Activated naive CD4-positive, alpha-beta T cell treated with anti-CD3 and anti-CD28 coated beads, Interleukin-2, amount 10 ng/mL, durations not matched to agents 7 days and 5 days (primary cell): Measurements from ENCODE around the gene FRMD8.

Experiments used
- CTCF ChIA-PET: fragments of 350-600 bp; sonication (Branson Sonifier 250); formaldehyde crosslinking; loops from one replicate; lab custom pipeline; 2021; ENCODE audit warnings: antibody characterized with exemption; lab: Charles Lee
- DNase-seq: peaks from one replicate; pipeline ENCODE4 v3.0.0-alpha.2; 2020
- H3K27ac Mint-ChIP-seq: one replicate; pipeline ENCODE4 v1.8.0; 2021; ENCODE audit warnings: mild to moderate bottlenecking, moderate library complexity, mixed read lengths
- H3K27me3 Mint-ChIP-seq: one replicate; pipeline ENCODE4 v1.8.0; 2021; ENCODE audit warnings: mild to moderate bottlenecking, mixed read lengths
- H3K36me3 Mint-ChIP-seq: one replicate; pipeline ENCODE4 v1.8.0; 2021; ENCODE audit warnings: mixed read lengths
- H3K4me1 Mint-ChIP-seq: one replicate; pipeline ENCODE4 v1.8.0; 2021; ENCODE audit warnings: mixed read lengths
- H3K4me3 Mint-ChIP-seq: one replicate; pipeline ENCODE4 v1.8.0; 2021; ENCODE audit warnings: mild to moderate bottlenecking, moderate library complexity, mixed read lengths
- H3K9me3 Mint-ChIP-seq: one replicate; pipeline ENCODE4 v1.8.0; 2021; ENCODE audit warnings: mixed read lengths

Gene FRMD8

DNA sequence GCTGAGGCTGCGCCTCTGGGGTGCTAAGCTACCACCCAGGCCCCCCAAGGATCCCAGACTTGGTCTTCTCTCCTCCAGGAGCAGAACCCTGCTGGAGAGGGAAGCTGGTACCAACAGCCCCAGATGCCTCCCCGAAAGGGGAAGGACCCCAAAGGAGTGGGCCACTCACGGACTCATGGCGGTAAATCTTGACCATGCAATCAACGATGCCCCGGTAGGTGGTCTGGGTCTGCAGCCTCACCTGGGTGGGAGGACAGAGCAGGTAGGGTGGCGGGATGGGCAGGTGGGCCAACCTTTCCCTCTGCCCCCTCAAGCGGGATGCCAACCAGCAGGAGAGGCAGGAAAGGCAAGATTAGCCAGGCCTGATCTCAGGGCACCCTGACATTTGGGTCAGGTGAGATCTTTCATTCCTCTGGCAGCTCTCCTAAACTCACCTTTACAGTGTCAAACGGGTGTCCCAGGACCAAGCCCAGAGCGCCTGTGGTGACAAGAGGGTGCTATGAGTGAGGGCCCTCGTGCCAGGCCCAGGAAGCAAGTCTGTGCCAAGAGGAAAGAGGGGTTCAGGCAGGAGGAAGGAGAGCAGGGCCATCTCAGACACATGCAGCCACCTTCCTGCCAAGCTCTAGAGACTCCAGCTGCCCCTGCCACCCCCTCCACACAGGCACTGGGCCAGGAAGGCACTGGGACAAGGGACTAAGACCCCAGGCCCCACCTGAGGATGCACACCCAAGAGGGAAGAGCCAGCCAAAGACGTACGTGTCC, 6.6 kb upstream of the FRMD8 start:
- no peaks in the 10 kb centered on the region for H3K27me3 Mint-ChIP-seq
- H3K36me3 Mint-ChIP-seq, result peaks cover 3% of the 10 kb centered on the region
- CTCF ChIA-PET, result interaction anchor here (0.8 to 5.4 kb wide), 2 partner anchors 12 to 130 kb away, joined by 4 to 25 read pairs; no protein-coding TSS in a partner anchor
- DNase-seq, result no peak
- peak overlapping the region; percentile 31 for H3K4me3 Mint-ChIP-seq
- H3K4me1 Mint-ChIP-seq, result peaks cover 40% of the 10 kb centered on the region
- no peaks in the 10 kb centered on the region for H3K9me3 Mint-ChIP-seq
- peak overlapping the region; percentile 75 for H3K27ac Mint-ChIP-seq

DNA sequence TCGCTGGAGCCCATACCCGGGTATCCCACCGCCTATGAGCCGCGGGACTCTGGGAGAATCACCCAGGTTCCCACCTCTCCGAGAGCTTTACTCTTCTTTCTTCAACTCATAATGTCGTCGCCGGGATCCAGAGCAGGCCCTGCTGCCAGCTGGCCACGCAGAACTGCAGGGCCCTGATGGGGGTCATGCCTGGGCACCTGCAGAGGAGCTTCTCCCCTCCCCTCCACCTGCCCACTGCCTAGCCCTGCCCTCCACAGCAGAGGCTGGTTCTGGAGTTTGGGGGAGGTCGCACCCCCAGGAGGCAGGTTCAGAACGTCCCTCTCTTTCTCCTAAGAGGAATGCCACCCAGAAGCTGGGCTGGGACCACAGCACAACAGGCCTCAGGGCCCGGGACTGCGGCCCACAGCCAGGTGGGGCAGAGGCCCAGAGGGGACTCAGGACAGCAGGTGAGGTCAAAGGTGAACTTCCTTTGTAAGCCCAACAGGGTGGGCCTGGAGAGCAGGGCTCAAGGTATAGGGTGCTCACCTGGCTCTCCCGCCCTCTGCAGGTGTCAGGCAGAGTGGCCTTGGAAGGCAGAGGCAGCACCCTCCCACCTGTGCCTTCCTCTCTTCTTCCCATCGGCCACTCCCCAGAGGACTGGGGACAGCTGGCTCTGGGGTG, 5.8 kb upstream of the FRMD8 start:
- peaks cover 47% of the 10 kb centered on the region for H3K4me1 Mint-ChIP-seq
- H3K27ac Mint-ChIP-seq, result peak overlapping the region; percentile 100
- H3K36me3 Mint-ChIP-seq, result peaks cover 3% of the 10 kb centered on the region
- no peak for DNase-seq
- CTCF ChIA-PET, result interaction anchor here (0.6 to 5.4 kb wide), 4 partner anchors 13 to 129 kb away, joined by 3 to 25 read pairs (median 9); no protein-coding TSS in a partner anchor
- H3K27me3 Mint-ChIP-seq, result no peaks in the 10 kb centered on the region
- peak overlapping the region; percentile 83 for H3K4me3 Mint-ChIP-seq
- H3K9me3 Mint-ChIP-seq, result no peaks in the 10 kb centered on the region

DNA sequence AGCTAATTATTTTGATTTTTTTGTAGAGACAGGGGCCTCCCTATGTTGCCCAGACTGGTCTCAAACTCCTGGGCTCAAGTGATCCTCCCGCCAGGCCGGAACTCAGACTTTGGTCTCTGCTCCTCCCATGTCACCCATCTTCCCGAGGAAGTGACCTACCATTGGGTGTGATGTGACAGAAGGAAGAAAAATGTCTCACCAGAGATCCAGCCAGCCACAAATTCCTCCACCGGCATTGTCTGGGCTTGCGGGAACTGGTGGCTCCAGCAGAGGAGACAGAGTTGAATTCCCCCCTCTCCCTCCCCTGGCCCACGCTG, 4.8 kb upstream of the FRMD8 start:
- CTCF ChIA-PET, result interaction anchor here (1.0 to 5.4 kb wide), 7 partner anchors 28 to 128 kb away, joined by 3 to 25 read pairs (median 3); no protein-coding TSS in a partner anchor
- peaks cover 55% of the 10 kb centered on the region for H3K4me1 Mint-ChIP-seq
- H3K27me3 Mint-ChIP-seq, result no peaks in the 10 kb centered on the region
- DNase-seq, result no peak
- peak overlapping the region; percentile 100 for H3K27ac Mint-ChIP-seq
- H3K36me3 Mint-ChIP-seq, result peaks cover 3% of the 10 kb centered on the region
- no peaks in the 10 kb centered on the region for H3K9me3 Mint-ChIP-seq
- H3K4me3 Mint-ChIP-seq, result peak overlapping the region; percentile 83

DNA sequence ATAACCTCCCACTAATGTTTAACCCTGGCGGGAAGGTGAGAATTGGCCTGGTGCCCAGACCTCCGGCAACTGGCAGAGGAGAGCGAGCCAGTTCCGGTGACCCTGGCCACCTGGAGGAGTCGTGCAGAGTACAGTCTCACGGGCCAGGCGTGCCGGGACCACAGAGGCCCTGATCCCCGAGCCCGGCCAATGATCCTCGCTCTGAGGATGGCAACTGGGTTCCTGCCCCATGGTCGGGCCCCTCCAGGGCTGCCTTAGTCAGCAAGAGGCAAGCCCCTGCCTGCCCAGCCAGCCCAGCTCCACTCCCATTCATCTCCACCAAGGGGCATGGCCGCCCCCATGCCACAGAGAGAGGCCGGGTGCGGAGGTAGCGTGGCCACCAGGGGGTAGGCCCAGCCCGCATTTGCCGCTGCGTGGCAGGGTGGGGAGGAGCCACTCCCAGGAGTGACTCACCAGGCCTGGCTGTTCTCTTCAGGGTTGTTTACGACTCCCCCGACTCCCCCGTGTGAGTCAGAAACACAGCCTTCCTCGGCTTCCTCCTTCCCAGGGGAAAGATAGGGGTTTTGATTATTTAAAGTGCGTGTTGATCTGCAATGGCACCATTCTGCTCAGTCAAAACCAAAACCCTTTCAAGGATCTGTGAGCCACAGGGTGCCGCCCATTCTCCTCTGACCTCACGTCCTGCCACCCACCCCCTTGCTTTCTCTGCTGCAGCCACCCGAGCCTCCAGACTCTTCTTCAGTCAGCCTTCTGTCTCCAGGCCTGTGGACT, 4.2 kb upstream of the FRMD8 start, which contains the start of gene SLC25A45:
TSS of gene SLC25A45 (minus strand) at position 614 of the 771 bp plus-strand sequence. CDS start 695 bp downstream, outside the sequence.
- Mint-ChIP-seq H3K9me3 (no peaks in the 10 kb centered on the region), H3K4me3 (peak within 1 kb of the TSS; percentile 83), H3K27ac (peak within 1 kb of the TSS; percentile 100), H3K27me3 (no peaks in the 10 kb centered on the region), H3K4me1 (peaks cover 59% of the 10 kb centered on the region), H3K36me3 (peaks cover 3% of the 10 kb centered on the region)
- DNase-seq, result peak; percentile 92
- CTCF ChIA-PET, result interaction anchor here (0.7 to 5.4 kb wide), 9 partner anchors 28 to 127 kb away, joined by 3 to 25 read pairs (median 4); no protein-coding TSS in a partner anchor

DNA sequence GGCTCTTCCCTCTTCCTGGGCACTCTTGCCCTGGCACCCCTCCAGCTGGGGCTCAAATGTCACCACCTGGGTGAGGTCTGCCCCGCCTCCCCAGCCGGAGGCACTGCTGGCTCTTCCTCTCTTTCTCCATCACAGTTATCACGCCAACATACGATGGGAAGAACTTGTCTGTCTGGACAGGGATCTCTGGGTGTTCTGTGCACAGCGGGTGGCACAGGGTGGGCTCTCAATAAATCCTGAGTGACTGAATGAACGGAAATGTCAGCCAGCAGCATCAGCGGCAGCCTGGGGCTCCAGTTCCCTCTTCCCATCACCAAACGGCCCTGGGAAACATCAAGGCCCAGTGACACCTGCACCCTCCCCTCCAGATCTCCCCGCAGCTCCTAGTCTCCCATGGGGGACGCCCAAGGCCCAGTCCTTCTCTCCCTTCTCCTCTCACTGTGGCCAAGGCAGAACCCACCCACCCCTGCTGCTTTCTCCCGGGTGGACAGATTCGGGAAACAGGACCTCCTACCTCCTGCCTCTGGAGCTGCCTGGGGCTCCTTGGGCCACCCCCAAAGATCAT, 3.6 kb upstream of the FRMD8 start:
- no peaks in the 10 kb centered on the region for H3K27me3 Mint-ChIP-seq
- peak overlapping the region; percentile 100 for H3K27ac Mint-ChIP-seq
- H3K4me3 Mint-ChIP-seq, result peak overlapping the region; percentile 83
- no peak for DNase-seq
- peaks cover 64% of the 10 kb centered on the region for H3K4me1 Mint-ChIP-seq
- H3K36me3 Mint-ChIP-seq, result peaks cover 5% of the 10 kb centered on the region
- CTCF ChIA-PET, result interaction anchor here (0.7 to 5.4 kb wide), 5 partner anchors 82 to 127 kb away, joined by 3 to 25 read pairs (median 4); no protein-coding TSS in a partner anchor
- H3K9me3 Mint-ChIP-seq, result no peaks in the 10 kb centered on the region

DNA sequence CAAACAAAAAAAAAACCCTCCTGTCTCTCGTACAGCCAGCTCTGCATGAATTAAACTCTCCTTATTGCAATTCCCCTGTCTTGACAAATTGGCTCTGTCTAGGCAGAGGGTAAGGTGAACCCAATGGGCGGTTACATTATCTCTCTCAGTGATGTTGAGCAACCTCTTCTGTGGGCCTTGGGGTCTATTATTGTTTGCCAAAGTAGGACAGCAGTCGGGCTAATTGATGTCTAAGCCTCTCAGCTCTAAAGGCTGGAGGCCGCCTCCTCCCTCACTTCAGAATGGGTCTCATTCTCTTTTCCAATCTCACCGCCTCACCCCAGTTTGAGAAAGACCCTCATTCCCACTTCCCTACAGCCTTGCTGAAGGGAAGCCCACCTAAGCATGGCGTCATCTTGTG, 2.7 kb upstream of the FRMD8 start:
- Mint-ChIP-seq H3K4me1 (peaks cover 73% of the 10 kb centered on the region), H3K4me3 (peak overlapping the region; percentile 83), H3K27me3 (no peaks in the 10 kb centered on the region), H3K36me3 (peaks cover 11% of the 10 kb centered on the region), H3K9me3 (no peaks in the 10 kb centered on the region), H3K27ac (peak overlapping the region; percentile 100)
- CTCF ChIA-PET, result interaction anchor here (1.0 to 1.6 kb wide), 2 partner anchors 88 to 113 kb away, joined by 4 to 5 read pairs; no protein-coding TSS in a partner anchor
- DNase-seq, result no peak

DNA sequence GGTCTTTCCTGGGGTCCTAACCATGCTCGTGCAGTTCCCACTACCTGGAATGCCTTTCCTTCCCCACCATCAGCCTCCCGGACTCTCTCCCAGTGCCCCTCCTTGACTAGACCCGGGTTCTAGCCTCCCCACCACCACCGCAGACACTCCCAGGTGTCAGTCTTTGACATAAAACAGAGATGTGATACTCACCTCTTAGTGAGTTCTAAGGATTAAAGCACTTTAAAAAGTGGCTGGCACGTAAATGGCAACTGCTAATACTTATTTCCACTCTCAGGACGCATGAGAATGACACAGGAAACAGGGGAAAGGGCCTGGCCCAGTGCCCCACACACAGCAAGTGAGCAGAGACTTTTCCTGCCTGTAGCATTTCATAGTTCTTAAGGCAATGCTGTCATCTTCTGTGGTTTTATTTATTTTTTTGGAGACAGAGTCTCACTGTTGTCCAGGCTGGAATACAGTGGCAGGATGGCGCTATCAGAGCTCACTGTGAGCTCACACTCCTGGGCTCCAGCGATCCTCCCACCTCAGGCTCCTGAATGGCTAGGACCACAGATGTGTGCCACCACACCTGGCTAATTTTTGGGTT, 2.0 kb upstream of the FRMD8 start:
- peak; percentile 35 for DNase-seq
- no peaks in the 10 kb centered on the region for H3K9me3 Mint-ChIP-seq

DNA sequence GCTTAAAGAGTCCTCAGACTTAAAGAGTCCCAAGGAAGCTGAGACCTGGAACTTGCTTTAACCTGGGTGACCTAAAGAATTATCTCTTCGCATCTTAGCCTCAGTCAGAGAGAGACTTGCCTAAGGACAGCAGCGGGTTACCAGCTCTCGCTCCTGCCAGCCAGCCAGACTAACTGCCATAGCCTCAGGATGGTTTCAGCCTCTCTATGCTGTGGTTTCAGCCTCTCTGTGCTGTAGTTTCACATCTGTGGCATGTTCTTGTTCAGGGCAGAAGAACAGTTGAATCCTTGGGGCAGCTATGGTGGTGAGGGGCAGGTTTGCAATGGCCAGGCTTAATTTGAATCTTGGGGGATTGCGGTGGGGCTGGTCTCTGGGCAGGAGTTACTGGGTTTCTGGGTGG, 2.3 kb downstream of the FRMD8 start:
- peaks cover 22% of the 10 kb centered on the region for H3K36me3 Mint-ChIP-seq
- H3K4me1 Mint-ChIP-seq, result peaks cover 68% of the 10 kb centered on the region
- peak overlapping the region; percentile 85 for H3K27ac Mint-ChIP-seq
- H3K27me3 Mint-ChIP-seq, result no peaks in the 10 kb centered on the region
- CTCF ChIA-PET, result interaction anchor here (1.0 to 3.2 kb wide), 3 partner anchors 9 to 120 kb away, joined by 3 to 13 read pairs (median 7); no protein-coding TSS in a partner anchor
- H3K9me3 Mint-ChIP-seq, result no peaks in the 10 kb centered on the region
- H3K4me3 Mint-ChIP-seq, result peak overlapping the region; percentile 63
- DNase-seq, result no peak

More for the DNA sequence above, 2.0 kb upstream of the FRMD8 start:
- peak overlapping the region; percentile 100 for H3K27ac Mint-ChIP-seq
- H3K27me3 Mint-ChIP-seq, result no peaks in the 10 kb centered on the region
- H3K4me1 Mint-ChIP-seq, result peaks cover 79% of the 10 kb centered on the region
- peak overlapping the region; percentile 83 for H3K4me3 Mint-ChIP-seq
- peaks cover 13% of the 10 kb centered on the region for H3K36me3 Mint-ChIP-seq
- CTCF ChIA-PET, result interaction anchor here (0.5 to 1.6 kb wide), 5 partner anchors 21 to 112 kb away, joined by 3 to 5 read pairs (median 3); no protein-coding TSS in a partner anchor

DNA sequence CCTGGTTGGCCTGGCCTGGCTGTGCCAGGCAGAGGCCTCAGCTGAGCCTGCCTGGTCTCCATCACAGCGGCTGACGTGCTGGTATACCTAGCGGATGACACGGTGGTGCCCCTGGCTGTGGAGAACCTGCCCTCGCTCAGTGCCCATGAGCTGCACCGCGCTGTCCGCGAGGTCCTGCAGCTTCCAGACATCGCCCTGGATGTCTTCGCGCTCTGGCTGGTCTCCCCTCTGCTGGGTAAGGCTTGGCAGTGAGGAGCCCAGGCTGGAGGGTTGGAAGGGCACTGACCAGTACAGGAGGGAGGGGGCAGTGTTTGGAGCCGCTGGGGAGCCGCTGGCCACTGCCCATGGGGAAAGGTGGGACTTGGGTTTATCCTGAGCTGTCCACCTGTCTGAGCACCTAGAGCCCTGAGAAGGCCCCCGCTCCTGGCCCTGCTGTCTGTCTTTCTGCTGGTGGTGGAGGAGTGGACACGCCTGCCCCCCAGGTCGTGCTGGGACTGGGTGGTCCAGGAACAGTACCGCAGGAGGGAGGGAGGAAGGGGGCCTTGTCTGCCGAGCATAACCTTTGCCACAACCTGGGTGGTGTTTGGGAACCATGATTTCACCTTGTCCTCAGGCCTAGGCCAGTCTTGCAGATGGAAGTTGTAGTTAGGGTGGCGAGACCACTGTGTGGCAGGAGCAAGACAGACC, 3.0 kb downstream of the FRMD8 start:
- CTCF ChIA-PET, result interaction anchor here (1.0 to 3.2 kb wide), 3 partner anchors 26 to 120 kb away, joined by 3 to 13 read pairs (median 7); no protein-coding TSS in a partner anchor
- no peaks in the 10 kb centered on the region for H3K27me3 Mint-ChIP-seq
- H3K4me1 Mint-ChIP-seq, result peaks cover 61% of the 10 kb centered on the region
- no peaks in the 10 kb centered on the region for H3K9me3 Mint-ChIP-seq
- peak overlapping the region; percentile 85 for H3K27ac Mint-ChIP-seq
- DNase-seq, result no peak
- peak overlapping the region; percentile 63 for H3K4me3 Mint-ChIP-seq
- H3K36me3 Mint-ChIP-seq, result peaks cover 22% of the 10 kb centered on the region

DNA sequence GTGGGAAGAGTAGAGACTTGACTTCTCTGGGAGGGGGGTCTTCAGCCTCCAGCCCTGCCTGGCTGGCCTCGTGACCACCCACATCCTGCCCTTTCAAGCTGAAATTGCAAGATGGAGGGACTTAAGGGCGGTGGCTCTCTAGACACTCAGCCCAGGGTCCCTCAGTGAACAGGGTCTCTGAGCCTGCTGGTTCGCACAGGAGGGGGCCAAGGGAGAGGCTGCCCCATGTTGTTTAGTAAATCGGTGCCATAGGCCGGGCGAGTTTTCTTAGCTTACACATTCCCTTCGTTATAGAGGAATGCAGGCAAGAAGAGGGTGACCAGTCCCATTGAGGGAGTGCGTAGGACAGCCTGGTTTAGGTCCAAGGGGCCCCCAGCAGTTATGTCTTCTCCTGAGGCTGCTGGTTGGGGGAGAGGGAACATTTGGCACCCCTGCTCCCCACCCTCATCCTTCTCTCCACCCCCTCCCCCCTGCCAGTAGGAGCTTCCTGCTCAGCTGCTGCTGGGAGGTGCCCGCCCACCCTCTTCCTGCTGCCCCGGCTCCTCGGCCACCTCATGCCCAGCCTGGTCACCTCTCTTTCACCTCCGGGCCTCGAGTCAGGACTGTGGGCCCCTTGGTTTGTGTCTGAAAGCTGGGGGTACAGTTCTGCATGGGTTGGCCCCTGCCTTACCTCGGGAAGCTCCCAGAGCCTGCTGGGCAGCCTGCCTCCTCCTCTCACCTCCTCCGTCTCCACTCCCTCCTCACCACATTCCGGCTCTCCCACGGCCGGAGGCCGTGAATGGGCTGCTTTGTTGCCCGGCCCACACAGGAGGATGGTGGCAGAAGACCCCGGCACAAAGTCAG, 3.9 kb downstream of the FRMD8 start:
- CTCF ChIA-PET, result interaction anchor here (0.9 to 1.0 kb wide), 2 partner anchors 26 to 79 kb away, joined by 3 to 5 read pairs; no protein-coding TSS in a partner anchor
- DNase-seq, result no peak
- Mint-ChIP-seq H3K27me3 (no peaks in the 10 kb centered on the region), H3K27ac (peak overlapping the region; percentile 82), H3K36me3 (peaks cover 24% of the 10 kb centered on the region), H3K9me3 (no peaks in the 10 kb centered on the region), H3K4me1 (peaks cover 52% of the 10 kb centered on the region), H3K4me3 (peak overlapping the region; percentile 21)

DNA sequence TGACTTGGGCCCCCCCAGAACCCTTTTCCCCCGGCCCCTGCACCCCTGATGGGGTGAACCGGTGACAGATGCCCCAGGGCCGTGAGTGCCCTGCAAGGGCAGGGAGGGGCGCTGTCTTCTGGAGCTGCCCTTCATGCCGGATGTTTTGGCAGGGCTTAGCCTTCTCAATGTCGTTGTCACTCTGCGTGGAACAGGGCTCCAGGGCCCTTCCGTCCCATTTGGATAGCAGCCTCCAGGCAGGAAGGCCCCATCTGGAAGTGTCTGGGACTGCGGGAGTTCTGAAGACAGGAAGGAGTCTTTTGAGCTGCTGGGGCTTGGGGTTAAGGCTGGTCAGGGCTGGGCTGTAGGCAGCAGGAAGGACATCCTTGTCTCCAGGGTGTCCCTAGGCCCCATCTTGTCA, 4.6 kb downstream of the FRMD8 start:
- no peak overlapping the region for H3K4me3 Mint-ChIP-seq
- CTCF ChIA-PET, result interaction anchor here (0.9 kb wide), 1 partner anchor 78 kb away, joined by 5 read pairs; no protein-coding TSS in a partner anchor

More for the DNA sequence above, 4.6 kb downstream of the FRMD8 start:
- Mint-ChIP-seq H3K36me3 (peaks cover 24% of the 10 kb centered on the region), H3K4me1 (peaks cover 47% of the 10 kb centered on the region), H3K27ac (no peak overlapping the region), H3K9me3 (no peaks in the 10 kb centered on the region), H3K27me3 (no peaks in the 10 kb centered on the region)
- no peak for DNase-seq
